GM21786 (cell line): ENCODE data around the gene RERE.
"Not testable (repeated sequence)": the region's sequence is repeated elsewhere in the genome, so short reads cannot be mapped to it uniquely, and the experiment has no call there.

Experiments used
- ATAC-seq: cut with Tn5 transposase; IDR thresholded peaks from one replicate; pipeline ENCODE4 v1.9.1; 2021; ENCODE audit not compliant: unreplicated experiment

The RERE gene

GRCh38 chr1:8844501-8845006, 27.1 kb upstream of the RERE start:
- ATAC-seq = no peak

- ATAC-seq = no peak
Measured at GRCh38 chr1:8841395-8841794, 24.0 kb upstream of the RERE start.

- ATAC-seq = no peak
Measured at GRCh38 chr1:8839990-8840389, 22.6 kb upstream of the RERE start.

- no peak for ATAC-seq
Measured at GRCh38 chr1:8835941-8836643, 18.7 kb upstream of the RERE start.

GRCh38 chr1:8831340-8831739, 13.9 kb upstream of the RERE start:
- no peak for ATAC-seq

- ATAC-seq = not testable (repeated sequence)
Measured at GRCh38 chr1:8830732-8831131, 13.3 kb upstream of the RERE start.

- ATAC-seq = no peak
Measured at GRCh38 chr1:8825985-8826481, 8.6 kb upstream of the RERE start.

GRCh38 chr1:8823295-8823664, 5.8 kb upstream of the RERE start:
- ATAC-seq = no peak

- no peak for ATAC-seq
Measured at GRCh38 chr1:8822373-8823294, 5.2 kb upstream of the RERE start.

- ATAC-seq = no peak
Measured at GRCh38 chr1:8821084-8821483, 3.6 kb upstream of the RERE start.

- ATAC-seq = not testable (repeated sequence)
Measured at GRCh38 chr1:8818789-8819188, 1.3 kb upstream of the RERE start.

- ATAC-seq = no peak
Measured at GRCh38 chr1:8818325-8818775, 910 bp upstream of the RERE start.

- no peak for ATAC-seq
Measured at GRCh38 chr1:8816831-8817411, 519 bp downstream of the RERE start.

GRCh38 chr1:8816264-8816663, 1.2 kb downstream of the RERE start:
- ATAC-seq = no peak

GRCh38 chr1:8815582-8816151, 1.8 kb downstream of the RERE start:
- no peak for ATAC-seq

- no peak for ATAC-seq
Measured at GRCh38 chr1:8814865-8815264, 2.6 kb downstream of the RERE start.

GRCh38 chr1:8813991-8814390, 3.4 kb downstream of the RERE start:
- ATAC-seq = no peak

- no peak for ATAC-seq
Measured at GRCh38 chr1:8813016-8813763, 4.2 kb downstream of the RERE start.

GRCh38 chr1:8812081-8812480, 5.4 kb downstream of the RERE start:
- no peak for ATAC-seq

- ATAC-seq = no peak
Measured at GRCh38 chr1:8810987-8811386, 6.5 kb downstream of the RERE start.
